Measurements from ENCODE around the gene ENDOU. TPM values are rescaled to one million over a fixed set of nuclear protein-coding genes. Genes with fewer than 3 reads are reported as not detected.

The ENDOU gene
- total and polyA plus RNA-seq, 2 donors (not counting 3 experiments of a cell fraction or from before 2014, with no cell fraction given), result not detected

- no TSS peak for BruUV-seq (replicated peaks)
- DNase-seq (ENCODE audit: low read depth, low spot score) (no peak), FAIRE-seq (no peak)
- dilution Hi-C loops (cut with MboI; ENCODE audit: extremely low pct_ligation_motif_present, low sequenced_read_pairs) (no loop called here), intact Hi-C loops (cut with micrococcal nuclease) (no loop called here)
- H3K36me3 ChIP-seq (ENCODE audit: control insufficient read depth in 2 of 2, extremely low read depth in 1 of 2, insufficient read depth in 2 of 2, low read length in 2 of 2), result peaks cover 3 to 33% of the 10 kb centered on the region in 2 experiments
- no peak overlapping the region for H3K4me3 ChIP-seq (replicated peaks in 1 of 3; ENCODE audit: insufficient read depth in 1 of 3, low read depth in 1 of 3, low read length in 3 of 3)
- TF ChIP-seq FOS (IDR thresholded peaks at IDR 0.05; ENCODE audit: borderline replicate concordance, insufficient read depth, low read length), result no peak
- TF ChIP-seq GATA2 (IDR thresholded peaks at IDR 0.05; ENCODE audit: insufficient read depth, insufficient read length, low read depth, low read length), result no peak
- no peak for TF ChIP-seq JUN (IDR thresholded peaks at IDR 0.05; ENCODE audit: borderline replicate concordance, insufficient read depth, insufficient read length, low read depth)
- no peak for TF ChIP-seq POLR2A (IDR thresholded peaks at IDR 0.05; ENCODE audit: low read depth, low read length)
- no peak for TF ChIP-seq EZH2 (IDR thresholded peaks at IDR 0.05; ENCODE audit: borderline replicate concordance, low read depth, low read length, severe bottlenecking)
- TF ChIP-seq CTCF (IDR thresholded peaks at IDR 0.05; ENCODE audit: extremely low read depth in 1 of 2, insufficient read depth in 1 of 2, low read depth in 1 of 2, low read length in 2 of 2), result no peak
- no peak for TF ChIP-seq MAX (IDR thresholded peaks at IDR 0.05; ENCODE audit: insufficient read depth, insufficient read length)
- no peak for TF ChIP-seq POLR2AphosphoS5 (IDR thresholded peaks at IDR 0.05; ENCODE audit: insufficient read depth, low read depth, low read length)
- TF ChIP-seq MYC (IDR thresholded peaks at IDR 0.05; ENCODE audit: low read depth, low read length), result no peak
- no peaks in the 10 kb centered on the region for H4K20me1 ChIP-seq (replicated peaks; ENCODE audit: control insufficient read depth, extremely low read depth, insufficient read depth, low read length)
- no peaks in the 10 kb centered on the region for H3K79me2 ChIP-seq (ENCODE audit: control insufficient read depth, insufficient read depth, low read length)
- no peak overlapping the region for H3K4me2 ChIP-seq (ENCODE audit: insufficient read depth, low read length)
- no peaks in the 10 kb centered on the region for H3K9me3 ChIP-seq (replicated peaks; ENCODE audit: control insufficient read depth, insufficient read depth, low read length)
- H3K27me3 ChIP-seq (ENCODE audit: control insufficient read depth in 2 of 2, insufficient read depth in 2 of 2, low read length in 2 of 2), result no peaks in the 10 kb centered on the region
- H3K9ac ChIP-seq (replicated peaks; ENCODE audit: extremely low read depth, insufficient read depth, low read length), result no peak overlapping the region
- ChIA-PET CTCF (interaction anchor here (1.0 to 10.4 kb wide), 12 partner anchors 8 to 96 kb away, joined by 3 to 385 read pairs (median 25); partner anchors contain the start of genes RAPGEF3 and SLC48A1), POLR2A (interaction anchor here (0.7 to 1.9 kb wide), 2 partner anchors 15 to 95 kb away, joined by 3 to 8 read pairs; partner anchors contain the start of gene RAPGEF3)
- peaks cover 11% of the 10 kb centered on the region for H3K4me1 ChIP-seq (ENCODE audit: control insufficient read depth, extremely low read depth, insufficient read depth, low read length)
- no peaks in the 10 kb centered on the region for H3K9me1 ChIP-seq (replicated peaks; ENCODE audit: control insufficient read depth, extremely low read depth, insufficient read depth, low read length)
- H2AFZ ChIP-seq (ENCODE audit: low read depth, low read length), result no peak overlapping the region
- no peak overlapping the region for H3K27ac ChIP-seq (ENCODE audit: insufficient read depth, low read depth, low read length)
These were observed 18.1 kb upstream of the ENDOU start for GRCh38 chr12:47743311-47743860.

All from endothelial cell of umbilical vein (primary cell).